ENCODE measurements around the gene GFER. TPM values are rescaled to one million over a fixed set of nuclear protein-coding genes. Genes with fewer than 3 reads are reported as not detected.

The GFER gene
- total RNA-seq, 1 experiment from 2014 or later: 58.5 TPM

DNA sequence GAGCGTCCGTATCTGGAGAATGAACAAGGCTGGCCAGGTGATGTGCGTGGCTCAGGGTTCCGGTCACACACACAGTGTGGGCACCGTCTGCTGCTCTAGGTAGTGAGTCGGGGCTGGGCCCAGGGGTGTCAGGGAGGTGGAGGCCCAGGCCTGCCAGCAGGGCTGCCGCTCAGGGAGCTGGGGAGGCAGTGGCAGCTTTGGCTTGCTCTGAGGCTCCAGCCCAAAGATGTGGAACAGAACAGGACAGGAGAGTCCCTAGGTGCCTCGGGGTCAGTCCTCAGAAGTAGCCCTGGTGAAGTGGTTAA lies 7.8 kb upstream of the GFER start:
- POLR2A ChIA-PET: no interaction called here
- Mint-ChIP-seq H3K36me3 (peaks cover 10% of the 10 kb centered on the region), H3K27me3 (ENCODE audit: low read depth) (peaks cover 16% of the 10 kb centered on the region), H3K27ac (no peak overlapping the region), H3K4me3 (no peak overlapping the region), H3K4me1 (peaks cover 17% of the 10 kb centered on the region), H3K9me3 (no peaks in the 10 kb centered on the region)
- no peak for TF ChIP-seq FOXP4 (CRISPR knock-in tag; IDR thresholded peaks at IDR 0.05)
- CTCF ChIA-PET: no interaction called here
- DNase-seq (ENCODE audit: low spot score): no peak
- no peak for ATAC-seq

DNA sequence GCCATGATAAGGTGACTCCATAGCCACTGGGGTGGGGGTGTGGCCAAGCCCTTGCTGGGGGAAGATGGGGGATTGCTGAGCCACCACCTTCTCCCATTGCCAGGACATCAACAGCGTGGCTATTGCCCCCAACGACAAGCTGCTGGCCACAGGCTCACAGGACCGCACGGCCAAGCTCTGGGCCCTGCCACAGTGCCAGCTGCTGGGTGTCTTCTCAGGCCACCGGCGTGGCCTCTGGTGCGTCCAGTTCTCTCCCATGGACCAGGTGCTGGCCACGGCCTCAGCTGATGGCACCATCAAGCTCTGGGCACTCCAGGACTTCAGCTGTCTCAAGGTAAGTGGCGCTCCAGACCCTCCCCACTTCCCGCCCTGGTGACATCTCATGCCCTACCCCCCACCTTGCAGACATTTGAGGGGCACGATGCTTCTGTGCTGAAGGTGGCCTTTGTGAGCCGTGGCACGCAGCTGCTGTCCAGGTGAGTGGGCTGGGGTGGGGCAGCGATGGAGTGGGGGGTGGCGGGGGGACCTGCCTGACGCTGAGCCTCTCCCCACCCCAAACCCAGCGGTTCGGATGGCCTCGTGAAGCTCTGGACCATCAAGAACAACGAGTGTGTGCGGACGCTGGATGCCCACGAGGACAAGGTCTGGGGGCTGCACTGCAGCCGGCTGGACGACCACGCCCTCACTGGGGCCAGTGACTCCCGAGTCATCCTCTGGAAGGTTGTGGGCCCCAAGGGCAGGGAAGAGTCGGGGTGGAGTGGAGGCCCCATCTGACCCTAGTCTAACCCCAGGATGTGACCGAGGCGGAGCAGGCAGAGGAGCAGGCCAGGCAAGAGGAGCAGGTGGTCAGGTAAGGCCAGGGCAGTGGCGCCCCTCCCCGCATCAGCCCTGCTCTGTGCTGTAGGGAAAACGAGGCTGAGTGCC lies 6.8 kb upstream of the GFER start:
- Mint-ChIP-seq H3K4me3 (no peak overlapping the region), H3K27me3 (ENCODE audit: low read depth) (peaks cover 26% of the 10 kb centered on the region), H3K27ac (no peak overlapping the region), H3K4me1 (peaks cover 18% of the 10 kb centered on the region), H3K9me3 (no peaks in the 10 kb centered on the region), H3K36me3 (peaks cover 10% of the 10 kb centered on the region)
- CTCF ChIA-PET: interaction anchor here (0.7 to 1.5 kb wide), 2 partner anchors 27 to 82 kb away, joined by 3 to 4 read pairs; no protein-coding TSS in a partner anchor
- TF ChIP-seq NFYB (CRISPR knock-in tag; conservative IDR thresholded peaks at IDR 0.05; ENCODE audit: low read depth): no peak
- no peak for TF ChIP-seq ZNF121 (CRISPR knock-in tag; IDR thresholded peaks at IDR 0.05)
- no peak for TF ChIP-seq ZNF219 (CRISPR knock-in tag; IDR thresholded peaks at IDR 0.05; ENCODE audit: borderline replicate concordance)
- TF ChIP-seq CTCF (IDR thresholded peaks at IDR 0.05): no peak
- TF ChIP-seq, protein P1, sequence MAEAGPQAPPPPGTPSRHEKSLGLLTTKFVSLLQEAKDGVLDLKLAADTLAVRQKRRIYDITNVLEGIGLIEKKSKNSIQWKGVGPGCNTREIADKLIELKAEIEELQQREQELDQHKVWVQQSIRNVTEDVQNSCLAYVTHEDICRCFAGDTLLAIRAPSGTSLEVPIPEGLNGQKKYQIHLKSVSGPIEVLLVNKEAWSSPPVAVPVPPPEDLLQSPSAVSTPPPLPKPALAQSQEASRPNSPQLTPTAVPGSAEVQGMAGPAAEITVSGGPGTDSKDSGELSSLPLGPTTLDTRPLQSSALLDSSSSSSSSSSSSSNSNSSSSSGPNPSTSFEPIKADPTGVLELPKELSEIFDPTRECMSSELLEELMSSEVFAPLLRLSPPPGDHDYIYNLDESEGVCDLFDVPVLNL (CRISPR knock-in tag; IDR thresholded peaks at IDR 0.05; ENCODE audit: borderline replicate concordance, low read depth): no peak
- no peak for TF ChIP-seq ZNF263 (CRISPR knock-in tag; IDR thresholded peaks at IDR 0.05; ENCODE audit: low read depth)
- TF ChIP-seq CREM (CRISPR knock-in tag; IDR thresholded peaks at IDR 0.05): no peak
- no peak for TF ChIP-seq FOXP4 (CRISPR knock-in tag; IDR thresholded peaks at IDR 0.05)
- ATAC-seq: no peak
- POLR2A ChIA-PET: no interaction called here
- no peak for DNase-seq (ENCODE audit: low spot score)

- no peak overlapping the region for H3K27ac Mint-ChIP-seq
- POLR2A ChIA-PET: interaction anchor here (1.2 to 1.6 kb wide), 2 partner anchors 13 to 14 kb away, joined by 3 to 7 read pairs; partner anchors contain the start of gene RPS2
- TF ChIP-seq ATF6 (CRISPR knock-in tag; IDR thresholded peaks at IDR 0.05) (no peak), ZNF671 (CRISPR knock-in tag; IDR thresholded peaks at IDR 0.05) (no peak), MAX (CRISPR knock-in tag; IDR thresholded peaks at IDR 0.05) (no peak), GTF2I (CRISPR knock-in tag; conservative IDR thresholded peaks at IDR 0.05) (no peak), SP1 (CRISPR knock-in tag; conservative IDR thresholded peaks at IDR 0.05) (no peak), RORB (CRISPR knock-in tag; IDR thresholded peaks at IDR 0.05) (no peak)
- CTCF ChIA-PET: interaction anchor here (1.5 kb wide), 1 partner anchor 26 kb away, joined by 3 read pairs; no protein-coding TSS in a partner anchor
- no peaks in the 10 kb centered on the region for H3K9me3 Mint-ChIP-seq
- DNase-seq (ENCODE audit: low spot score): no peak
- peaks cover 16% of the 10 kb centered on the region for H3K4me1 Mint-ChIP-seq
- H3K4me3 Mint-ChIP-seq: no peak overlapping the region
- no peak for ATAC-seq
- H3K27me3 Mint-ChIP-seq (ENCODE audit: low read depth): peaks cover 33% of the 10 kb centered on the region
- H3K36me3 Mint-ChIP-seq: peaks cover 10% of the 10 kb centered on the region
Observed at GRCh38 chr16:1977875-1978268, 6.1 kb upstream of the GFER start.
